ENCODE measurements around the gene SLC22A17. TPM values are rescaled to one million over a fixed set of nuclear protein-coding genes. Genes with fewer than 3 reads are reported as not detected.

Gene SLC22A17
- total and polyA plus RNA-seq, 2 of the 13 experiments (the other 11 are each of a cell fraction or from before 2014, with no cell fraction given) = 0.95 to 1.1 TPM

DNA sequence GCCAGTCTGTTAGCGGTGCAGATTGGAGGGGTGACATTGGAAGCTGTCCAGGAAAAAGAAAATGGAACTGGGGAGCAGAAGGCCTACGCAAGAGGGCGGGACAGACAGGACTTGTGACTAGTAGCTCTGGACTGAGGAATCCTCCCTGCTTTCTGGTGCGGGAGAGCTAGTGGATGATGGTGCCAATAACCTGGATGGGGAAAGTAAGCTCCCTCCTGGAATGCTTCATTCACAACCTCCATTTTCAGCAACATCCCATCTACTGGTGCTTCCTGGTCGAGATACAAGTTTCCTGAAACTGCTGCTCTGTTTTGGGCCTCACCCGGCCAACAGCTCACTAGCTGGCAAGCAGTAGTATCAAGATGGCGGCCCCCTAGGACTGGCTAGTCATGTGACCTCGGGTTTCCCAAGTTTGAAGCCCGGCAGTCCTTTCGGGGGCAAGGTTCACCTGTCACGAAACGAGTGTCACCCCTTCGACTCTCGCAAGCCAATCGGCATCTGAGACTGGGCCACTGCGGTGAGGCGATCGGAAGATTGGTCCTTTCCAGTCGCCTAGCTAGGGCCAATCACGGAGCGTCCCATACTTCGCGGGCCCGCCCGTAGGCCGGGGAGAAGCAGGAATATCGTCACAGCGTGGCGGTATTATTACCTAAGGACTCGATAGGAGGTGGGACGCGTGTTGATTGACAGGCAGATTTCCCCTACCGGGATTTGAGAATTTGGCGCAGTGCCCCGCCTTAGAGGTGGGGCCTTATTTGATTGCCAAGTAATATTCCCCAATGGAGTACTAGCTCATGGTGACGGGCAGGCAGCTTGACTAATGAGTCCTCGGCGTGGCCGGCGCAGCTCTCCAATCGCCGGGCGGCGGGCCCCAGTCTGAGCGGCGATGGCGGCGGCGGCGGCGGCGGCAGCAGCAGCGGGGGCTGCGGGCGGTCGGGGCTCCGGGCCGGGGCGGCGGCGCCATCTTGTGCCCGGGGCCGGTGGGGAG is 31.8 kb downstream of the SLC22A17 start, which contains the start of gene PABPN1 (continued):
- peak; percentile 91 for TF ChIP-seq ZNF138 (CRISPR knock-in tag; IDR thresholded peaks at IDR 0.05; ENCODE audit: low read depth)
- no peak for TF ChIP-seq PRMT3 (CRISPR knock-in tag; IDR thresholded peaks at IDR 0.05; ENCODE audit: borderline replicate concordance, low read depth)
- TF ChIP-seq SALL1 (CRISPR knock-in tag; IDR thresholded peaks at IDR 0.05) = peak; percentile 97
- TF ChIP-seq GABPB1 (CRISPR knock-in tag; IDR thresholded peaks at IDR 0.05) = peak; percentile 92
- TF ChIP-seq BATF2 (CRISPR knock-in tag; IDR thresholded peaks at IDR 0.05) = peak; percentile 91; the same call in 1 of the 2 replicates
- TF ChIP-seq, protein P1, sequence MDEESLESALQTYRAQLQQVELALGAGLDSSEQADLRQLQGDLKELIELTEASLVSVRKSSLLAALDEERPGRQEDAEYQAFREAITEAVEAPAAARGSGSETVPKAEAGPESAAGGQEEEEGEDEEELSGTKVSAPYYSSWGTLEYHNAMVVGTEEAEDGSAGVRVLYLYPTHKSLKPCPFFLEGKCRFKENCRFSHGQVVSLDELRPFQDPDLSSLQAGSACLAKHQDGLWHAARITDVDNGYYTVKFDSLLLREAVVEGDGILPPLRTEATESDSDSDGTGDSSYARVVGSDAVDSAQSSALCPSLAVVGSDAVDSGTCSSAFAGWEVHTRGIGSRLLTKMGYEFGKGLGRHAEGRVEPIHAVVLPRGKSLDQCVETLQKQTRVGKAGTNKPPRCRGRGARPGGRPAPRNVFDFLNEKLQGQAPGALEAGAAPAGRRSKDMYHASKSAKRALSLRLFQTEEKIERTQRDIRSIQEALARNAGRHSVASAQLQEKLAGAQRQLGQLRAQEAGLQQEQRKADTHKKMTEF (CRISPR knock-in tag; IDR thresholded peaks at IDR 0.05) = peak; percentile 100
- TF ChIP-seq ZNF12 (CRISPR knock-in tag; IDR thresholded peaks at IDR 0.05) = peak; percentile 87
- TF ChIP-seq REL (CRISPR knock-in tag; conservative IDR thresholded peaks at IDR 0.05) = peak; percentile 83
- TF ChIP-seq ZNF530 (CRISPR knock-in tag; IDR thresholded peaks at IDR 0.05; ENCODE audit: low read depth) = no peak
- TF ChIP-seq FOSL1 (CRISPR knock-in tag; IDR thresholded peaks at IDR 0.05; ENCODE audit: borderline replicate concordance) = peak; percentile 25; the same call in 1 of the 2 replicates
- no peak for TF ChIP-seq ZNF17 (CRISPR knock-in tag; IDR thresholded peaks at IDR 0.05)
- no peak for TF ChIP-seq ZNF780A (CRISPR knock-in tag; IDR thresholded peaks at IDR 0.05)
- TF ChIP-seq ZNF616 (CRISPR knock-in tag; IDR thresholded peaks at IDR 0.05; ENCODE audit: low read depth) = peak; percentile 69; the same call in 1 of the 2 replicates
- TF ChIP-seq ZFY (CRISPR knock-in tag; IDR thresholded peaks at IDR 0.05) = peak; percentile 95
- peak; percentile 97; the same call in 1 of the 2 replicates for TF ChIP-seq ZHX1 (CRISPR knock-in tag; IDR thresholded peaks at IDR 0.05; ENCODE audit: low read depth)
- TF ChIP-seq, protein P2, sequence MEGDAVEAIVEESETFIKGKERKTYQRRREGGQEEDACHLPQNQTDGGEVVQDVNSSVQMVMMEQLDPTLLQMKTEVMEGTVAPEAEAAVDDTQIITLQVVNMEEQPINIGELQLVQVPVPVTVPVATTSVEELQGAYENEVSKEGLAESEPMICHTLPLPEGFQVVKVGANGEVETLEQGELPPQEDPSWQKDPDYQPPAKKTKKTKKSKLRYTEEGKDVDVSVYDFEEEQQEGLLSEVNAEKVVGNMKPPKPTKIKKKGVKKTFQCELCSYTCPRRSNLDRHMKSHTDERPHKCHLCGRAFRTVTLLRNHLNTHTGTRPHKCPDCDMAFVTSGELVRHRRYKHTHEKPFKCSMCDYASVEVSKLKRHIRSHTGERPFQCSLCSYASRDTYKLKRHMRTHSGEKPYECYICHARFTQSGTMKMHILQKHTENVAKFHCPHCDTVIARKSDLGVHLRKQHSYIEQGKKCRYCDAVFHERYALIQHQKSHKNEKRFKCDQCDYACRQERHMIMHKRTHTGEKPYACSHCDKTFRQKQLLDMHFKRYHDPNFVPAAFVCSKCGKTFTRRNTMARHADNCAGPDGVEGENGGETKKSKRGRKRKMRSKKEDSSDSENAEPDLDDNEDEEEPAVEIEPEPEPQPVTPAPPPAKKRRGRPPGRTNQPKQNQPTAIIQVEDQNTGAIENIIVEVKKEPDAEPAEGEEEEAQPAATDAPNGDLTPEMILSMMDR (CRISPR knock-in tag; IDR thresholded peaks at IDR 0.05) = peak; percentile 10
- TF ChIP-seq ZNF574 (CRISPR knock-in tag; IDR thresholded peaks at IDR 0.05) = peak; percentile 96
- TF ChIP-seq ZNF430 (CRISPR knock-in tag; IDR thresholded peaks at IDR 0.05) = peak; percentile 73
